CD1c-positive myeloid dendritic cell (primary cell): ENCODE measurements around the gene IRF2.

ENCODE experiments used
- DNase-seq: peaks from one replicate; pipeline ENCODE4 v3.0.0-alpha.2; 2016; ENCODE audit errors: extremely low spot score

The IRF2 gene

GRCh38 chr4:184432127-184432922, 42.0 kb downstream of the IRF2 start:
- DNase-seq: no peak

- DNase-seq: no peak
Observed at GRCh38 chr4:184430163-184430562, 44.2 kb downstream of the IRF2 start.

GRCh38 chr4:184428787-184429186, 45.6 kb downstream of the IRF2 start:
- DNase-seq: no peak

GRCh38 chr4:184427687-184428086, 46.7 kb downstream of the IRF2 start:
- no peak for DNase-seq

DNA sequence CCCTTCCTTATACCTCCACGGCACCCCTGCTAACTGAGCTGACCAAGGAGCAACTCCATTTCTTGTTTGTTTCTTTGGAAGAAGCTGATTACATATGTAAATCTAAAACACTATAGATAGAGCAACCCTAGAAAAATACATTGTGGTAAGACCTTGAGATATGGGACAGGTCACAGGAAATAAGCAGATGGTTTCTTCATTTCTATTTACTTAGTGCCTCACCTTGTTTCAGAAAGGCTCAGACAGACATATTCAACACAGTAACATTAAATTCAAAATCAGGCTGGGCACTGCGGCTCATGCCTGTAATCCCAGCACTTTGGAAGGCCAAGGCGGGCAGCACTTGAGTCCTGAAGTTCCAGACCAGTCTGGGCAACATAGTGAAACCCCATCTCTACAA, 47.3 kb downstream of the IRF2 start:
- no peak for DNase-seq

GRCh38 chr4:184424993-184425758, 49.2 kb downstream of the IRF2 start:
- no peak for DNase-seq

GRCh38 chr4:184424279-184424678, 50.1 kb downstream of the IRF2 start:
- DNase-seq: no peak

DNA sequence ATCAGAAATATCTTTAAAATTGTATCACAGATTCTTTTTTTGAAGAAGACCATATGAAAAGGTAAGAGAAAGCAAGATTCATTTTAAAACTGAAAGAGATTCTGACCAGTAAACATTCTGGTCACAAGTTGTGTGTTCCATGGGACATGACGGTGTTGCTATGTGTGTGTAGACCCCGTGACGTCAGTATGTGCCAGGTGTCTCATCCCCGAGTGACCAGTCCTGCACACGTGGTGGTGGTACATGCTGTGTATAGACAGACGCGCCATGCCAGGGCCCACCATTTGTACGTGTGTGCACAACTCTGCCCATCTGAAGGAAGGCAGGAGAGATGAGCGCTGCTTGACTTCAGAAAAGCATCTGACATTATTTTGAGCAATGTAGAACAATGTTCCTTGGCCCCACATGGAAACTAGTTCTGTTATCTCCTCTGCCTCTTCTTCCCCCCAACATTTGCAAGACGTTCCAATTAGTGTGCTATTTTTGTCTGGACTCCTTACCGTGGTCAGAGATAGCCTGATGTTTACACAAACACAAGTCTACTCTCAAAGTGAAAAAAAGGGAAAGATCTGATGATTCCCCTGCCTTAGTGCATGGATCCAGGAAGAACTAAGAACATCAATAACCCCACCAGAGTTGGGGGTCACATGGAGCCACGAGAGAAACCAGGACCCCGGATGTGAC, 51.2 kb downstream of the IRF2 start:
- DNase-seq: no peak

DNA sequence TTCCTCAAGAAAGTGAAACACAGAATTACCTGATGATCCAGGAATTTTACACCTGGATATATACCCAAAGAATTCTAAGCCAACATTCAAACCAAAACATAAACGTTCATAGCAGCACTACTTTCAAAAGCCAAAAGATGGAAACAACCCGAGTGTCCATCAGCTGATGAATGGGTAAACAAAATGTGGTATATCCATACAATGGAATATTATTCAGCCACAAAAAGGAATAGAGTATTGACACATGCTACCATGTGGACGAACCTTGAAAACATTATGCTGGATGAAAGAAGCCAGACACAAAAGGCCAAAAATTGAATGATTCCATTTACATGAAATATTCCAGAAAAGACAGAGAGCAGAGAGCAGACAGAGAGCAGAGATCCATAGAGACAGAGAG, 52.0 kb downstream of the IRF2 start:
- no peak for DNase-seq

- no peak for DNase-seq
Observed at GRCh38 chr4:184421533-184422155, 52.7 kb downstream of the IRF2 start.

- peak; percentile 30 for DNase-seq
Observed at GRCh38 chr4:184420881-184421416, 53.4 kb downstream of the IRF2 start.

GRCh38 chr4:184420402-184420801, 53.9 kb downstream of the IRF2 start:
- no peak for DNase-seq

DNA sequence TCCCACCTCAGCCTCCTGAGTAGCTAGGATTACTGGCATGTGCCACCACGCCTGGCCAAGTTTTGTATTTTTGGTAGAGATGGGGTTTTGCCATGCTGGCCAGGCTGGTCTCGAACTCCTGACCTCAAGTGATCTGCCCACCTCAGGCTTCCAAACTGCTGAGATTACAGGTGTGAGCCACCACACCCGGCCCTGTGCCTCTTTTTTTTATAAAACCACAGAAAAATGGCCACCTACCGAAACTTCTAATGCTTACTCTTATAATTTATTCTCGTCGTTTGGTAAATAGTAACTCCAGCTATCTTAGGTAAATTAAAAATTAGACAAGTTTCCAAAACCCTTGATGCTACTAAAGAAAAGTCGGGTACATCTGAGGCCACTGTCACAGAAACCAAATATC, 54.4 kb downstream of the IRF2 start:
- no peak for DNase-seq

- peak; percentile 50 for DNase-seq
Observed at GRCh38 chr4:184417802-184418511, 56.4 kb downstream of the IRF2 start.

- peak; percentile 31 for DNase-seq
Observed at GRCh38 chr4:184416913-184417734, 57.2 kb downstream of the IRF2 start.

GRCh38 chr4:184415071-184415470, 59.3 kb downstream of the IRF2 start:
- no peak for DNase-seq

- DNase-seq: no peak
Observed at GRCh38 chr4:184413261-184414046, 60.9 kb downstream of the IRF2 start.

DNA sequence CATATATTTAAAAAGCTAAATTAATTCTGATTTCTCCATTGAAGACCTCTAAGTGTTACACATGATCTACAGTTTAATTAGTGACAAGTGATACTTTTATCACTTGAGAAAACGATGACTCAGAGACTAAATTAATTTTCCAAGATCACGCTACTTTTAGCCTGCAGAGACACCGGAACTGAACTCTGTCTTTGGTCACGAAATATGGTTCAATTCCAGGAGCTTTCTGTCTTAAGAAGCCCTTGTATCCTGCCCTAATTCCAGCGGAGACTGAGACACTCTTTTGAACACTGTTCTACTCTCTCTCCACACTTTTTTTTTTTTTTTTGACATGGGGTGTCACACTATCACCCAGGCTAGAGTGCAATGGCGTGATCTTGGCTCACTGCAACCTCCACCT, 63.6 kb downstream of the IRF2 start:
- no peak for DNase-seq

GRCh38 chr4:184409911-184410692, 64.2 kb downstream of the IRF2 start:
- no peak for DNase-seq
